PFSK-1 (cell line): ENCODE measurements around the gene GMDS.

Experiments used
- POLR2AphosphoS5 ChIP-seq: IDR thresholded peaks from 2 replicates; pipeline ENCODE4 v1.6.1; 2012; ENCODE audit warnings: low read depth, mild to moderate bottlenecking, control low read depth, low read length, moderate library complexity
- SIN3A ChIP-seq: IDR thresholded peaks from 2 replicates; pipeline ENCODE4 v1.6.1; 2012; ENCODE audit warnings: mild to moderate bottlenecking, low read length, moderate library complexity, borderline replicate concordance; ENCODE audit not compliant: insufficient read depth
- TF ChIP-seq, protein P1 (sequence below), 2 experiments: IDR thresholded peaks; 2 replicates each; pipeline versions ENCODE4 v1.6.1 to v1.8.0; 2011 to 2012; ENCODE audit warnings: low read depth in 2 of 2, low read length in 2 of 2, control low read depth in 1 of 2, inconsistent platforms in 1 of 2, mild to moderate bottlenecking in 1 of 2, moderate library complexity in 1 of 2; ENCODE audit not compliant: insufficient read depth in 1 of 2

DNA sequence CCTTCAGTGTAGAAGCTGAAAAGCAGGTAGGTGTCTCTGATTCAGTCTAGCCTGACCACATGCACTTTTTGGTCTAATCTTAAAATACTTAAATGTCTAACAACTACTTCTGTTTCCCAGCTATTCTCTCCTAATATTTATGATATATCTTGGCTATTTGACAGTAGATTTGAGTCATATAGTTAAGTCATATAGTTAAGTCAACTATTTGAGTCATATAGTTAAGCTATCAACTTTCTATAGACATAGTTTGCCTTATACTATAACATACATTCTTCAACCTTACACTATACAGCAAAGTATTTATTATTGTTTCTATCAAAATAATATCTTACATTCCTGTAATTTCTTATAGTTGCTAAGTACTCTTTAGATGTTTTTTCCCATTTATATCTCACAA lies 110.9 kb downstream of the GMDS start:
- TF ChIP-seq POLR2AphosphoS5 (no peak), SIN3A (no peak)
- TF ChIP-seq, protein P1, sequence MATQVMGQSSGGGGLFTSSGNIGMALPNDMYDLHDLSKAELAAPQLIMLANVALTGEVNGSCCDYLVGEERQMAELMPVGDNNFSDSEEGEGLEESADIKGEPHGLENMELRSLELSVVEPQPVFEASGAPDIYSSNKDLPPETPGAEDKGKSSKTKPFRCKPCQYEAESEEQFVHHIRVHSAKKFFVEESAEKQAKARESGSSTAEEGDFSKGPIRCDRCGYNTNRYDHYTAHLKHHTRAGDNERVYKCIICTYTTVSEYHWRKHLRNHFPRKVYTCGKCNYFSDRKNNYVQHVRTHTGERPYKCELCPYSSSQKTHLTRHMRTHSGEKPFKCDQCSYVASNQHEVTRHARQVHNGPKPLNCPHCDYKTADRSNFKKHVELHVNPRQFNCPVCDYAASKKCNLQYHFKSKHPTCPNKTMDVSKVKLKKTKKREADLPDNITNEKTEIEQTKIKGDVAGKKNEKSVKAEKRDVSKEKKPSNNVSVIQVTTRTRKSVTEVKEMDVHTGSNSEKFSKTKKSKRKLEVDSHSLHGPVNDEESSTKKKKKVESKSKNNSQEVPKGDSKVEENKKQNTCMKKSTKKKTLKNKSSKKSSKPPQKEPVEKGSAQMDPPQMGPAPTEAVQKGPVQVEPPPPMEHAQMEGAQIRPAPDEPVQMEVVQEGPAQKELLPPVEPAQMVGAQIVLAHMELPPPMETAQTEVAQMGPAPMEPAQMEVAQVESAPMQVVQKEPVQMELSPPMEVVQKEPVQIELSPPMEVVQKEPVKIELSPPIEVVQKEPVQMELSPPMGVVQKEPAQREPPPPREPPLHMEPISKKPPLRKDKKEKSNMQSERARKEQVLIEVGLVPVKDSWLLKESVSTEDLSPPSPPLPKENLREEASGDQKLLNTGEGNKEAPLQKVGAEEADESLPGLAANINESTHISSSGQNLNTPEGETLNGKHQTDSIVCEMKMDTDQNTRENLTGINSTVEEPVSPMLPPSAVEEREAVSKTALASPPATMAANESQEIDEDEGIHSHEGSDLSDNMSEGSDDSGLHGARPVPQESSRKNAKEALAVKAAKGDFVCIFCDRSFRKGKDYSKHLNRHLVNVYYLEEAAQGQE (IDR thresholded peaks at IDR 0.05; ENCODE audit: insufficient read depth in 1 of 2, low read depth in 2 of 2, low read length in 2 of 2): no peak
